ENCODE measurements around the gene C11orf24.
A peak's percentile ranks its signal among the peaks of the same experiment; 100 is the strongest.
"Not testable (repeated sequence)": the region's sequence is repeated elsewhere in the genome, so short reads cannot be mapped to it uniquely, and the experiment has no call there.

Gene C11orf24

DNA sequence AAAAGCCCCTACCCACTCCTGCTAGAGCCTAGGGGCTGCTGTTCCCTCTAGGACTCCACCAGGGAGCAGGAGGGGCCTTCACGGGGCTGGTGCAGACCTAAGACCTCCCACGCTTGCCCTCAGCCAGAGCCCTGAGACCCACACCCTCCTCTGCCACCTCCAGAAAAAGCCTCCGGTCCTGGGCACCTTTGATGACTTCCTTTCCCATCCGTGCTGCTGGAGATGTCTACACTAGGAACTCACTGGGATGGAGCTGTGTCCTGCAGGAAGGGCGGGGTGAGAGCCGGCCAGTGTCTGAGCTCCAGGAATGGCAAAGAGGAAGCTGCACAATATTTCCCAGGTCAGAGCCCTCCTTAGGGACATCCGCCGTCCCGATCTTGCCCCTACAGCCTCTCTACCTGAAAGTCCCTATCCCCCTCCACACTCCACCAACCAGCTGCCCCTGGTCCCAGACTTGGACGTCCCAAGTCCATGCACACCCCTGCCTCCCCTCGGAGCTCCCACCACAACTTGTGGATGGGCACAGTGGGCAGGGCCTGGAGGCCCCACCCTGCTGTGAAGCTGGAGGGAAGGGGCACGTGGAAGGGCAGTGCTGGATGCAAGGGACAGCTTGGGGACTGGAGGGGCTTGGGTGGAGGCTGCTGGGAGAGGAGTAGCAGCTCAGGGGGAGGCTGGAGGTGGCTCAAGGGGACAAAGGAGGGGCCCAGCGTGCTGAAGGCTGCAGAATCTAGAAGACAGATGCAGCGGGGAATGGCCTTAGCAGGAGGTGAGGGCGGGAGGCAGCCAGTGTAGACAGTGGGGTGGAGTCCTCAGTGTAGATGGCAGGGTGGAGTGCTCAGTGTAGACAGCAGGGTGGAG is 27.1 kb upstream of the C11orf24 start:
- no peak for DNase-seq

- DNase-seq, result no peak
Measured at GRCh38 chr11:68297812-68298658, 26.3 kb upstream of the C11orf24 start.

GRCh38 chr11:68297494-68297811 is 25.7 kb upstream of the C11orf24 start:
- no peak for DNase-seq

DNA sequence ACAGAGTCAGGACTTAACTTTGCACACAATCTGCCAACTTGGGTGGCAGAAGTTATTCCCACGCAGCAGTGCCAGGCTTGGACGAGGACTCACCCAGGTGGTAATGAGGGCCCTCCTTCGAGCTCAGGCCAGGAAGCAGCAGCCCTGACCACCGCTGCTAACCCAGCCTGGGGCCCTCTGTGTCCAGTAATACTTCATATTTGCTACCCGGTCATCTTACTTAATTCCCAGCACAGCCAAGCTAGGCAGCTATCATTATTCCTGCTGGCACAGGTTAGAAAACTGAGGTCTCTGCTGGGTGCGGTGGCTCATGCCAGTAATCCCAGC is 25.2 kb upstream of the C11orf24 start:
- DNase-seq, result no peak

GRCh38 chr11:68296344-68297051 is 24.7 kb upstream of the C11orf24 start:
- DNase-seq, result no peak

- DNase-seq, result no peak
Measured at GRCh38 chr11:68295940-68296339, 24.2 kb upstream of the C11orf24 start.

DNA sequence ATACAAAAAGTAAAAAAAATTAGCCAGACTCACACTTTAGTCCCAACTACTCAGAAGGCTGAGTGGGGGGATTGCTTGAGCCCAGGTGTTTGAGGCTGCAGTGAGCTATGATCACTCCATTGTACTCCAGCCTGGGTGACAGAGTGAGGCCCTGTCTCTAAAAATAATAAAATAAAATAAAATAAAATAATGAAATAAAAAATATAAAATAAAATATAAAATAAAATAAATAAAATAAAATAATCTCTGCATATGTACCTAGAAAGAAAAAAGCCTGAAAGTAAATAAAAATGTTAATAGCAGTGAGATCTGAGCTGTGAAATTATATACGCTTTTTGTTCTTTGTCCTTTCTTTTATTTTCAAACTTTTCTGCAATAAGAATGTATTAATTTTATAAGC is 23.5 kb upstream of the C11orf24 start:
- DNase-seq, result no peak

GRCh38 chr11:68293708-68294107 is 21.9 kb upstream of the C11orf24 start:
- no peak for DNase-seq

- DNase-seq, result no peak
Measured at GRCh38 chr11:68289456-68289855, 17.7 kb upstream of the C11orf24 start.

DNA sequence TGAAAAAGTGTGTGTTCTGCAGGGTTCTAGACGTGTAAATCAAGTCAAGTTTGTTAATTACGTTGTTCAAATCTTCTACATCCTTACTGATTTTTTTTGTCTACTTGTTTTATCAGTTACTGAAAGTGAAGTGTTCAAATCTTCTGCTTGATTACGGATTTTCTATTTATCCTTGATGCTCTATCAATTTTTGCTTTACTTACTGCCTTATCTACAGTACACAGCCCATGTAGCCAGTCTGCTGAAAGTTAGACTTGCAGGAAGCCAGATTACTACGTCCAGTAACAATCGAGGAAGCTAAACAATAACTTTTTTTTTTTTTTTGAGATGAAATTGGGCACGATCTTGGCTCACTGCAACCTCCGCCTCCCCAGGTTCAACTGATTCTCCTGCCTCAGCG is 15.6 kb upstream of the C11orf24 start:
- no peak for DNase-seq

GRCh38 chr11:68284588-68284987 is 12.8 kb upstream of the C11orf24 start:
- DNase-seq, result not testable (repeated sequence)

GRCh38 chr11:68282861-68283230 is 11.1 kb upstream of the C11orf24 start:
- DNase-seq, result no peak

DNA sequence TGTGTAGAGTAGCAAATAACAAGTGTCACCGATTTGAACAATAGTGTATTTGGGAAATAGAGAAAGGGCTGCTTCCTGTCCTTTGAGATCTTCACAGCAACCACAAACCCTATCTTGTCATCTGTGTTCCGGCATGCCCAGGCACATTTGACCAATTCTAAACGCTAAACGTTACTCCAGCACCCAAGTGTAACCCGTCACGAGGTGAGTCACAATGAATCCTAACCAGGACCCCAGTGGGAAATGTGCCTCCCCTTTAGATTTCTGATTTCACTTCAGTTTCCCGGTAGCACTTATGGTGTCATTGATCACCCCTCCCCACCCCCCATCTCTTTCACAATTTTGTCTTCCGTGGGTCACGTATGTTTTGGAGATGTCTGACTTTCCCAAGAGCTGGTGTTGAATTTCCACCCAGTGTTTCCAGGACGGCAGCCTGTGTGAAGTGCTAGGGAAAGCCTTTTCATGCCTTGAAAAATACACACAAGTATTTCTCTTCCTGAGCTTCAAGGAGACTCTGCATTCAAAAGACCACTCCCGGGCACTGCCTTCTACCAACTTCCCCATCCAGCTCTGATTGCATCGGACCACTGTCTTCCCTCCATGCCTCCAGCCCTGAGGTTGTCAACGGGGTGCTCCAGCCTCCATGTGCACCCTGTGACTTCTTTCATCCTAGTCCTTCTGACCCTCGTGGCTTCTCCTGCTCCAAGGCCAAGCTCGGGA is 10.5 kb upstream of the C11orf24 start:
- DNase-seq, result no peak

- DNase-seq, result no peak
Measured at GRCh38 chr11:68279676-68280075, 7.9 kb upstream of the C11orf24 start.

GRCh38 chr11:68276861-68277260 is 5.1 kb upstream of the C11orf24 start:
- DNase-seq, result no peak

- no peak for DNase-seq
Measured at GRCh38 chr11:68275721-68276507, 4.1 kb upstream of the C11orf24 start.

- no peak for DNase-seq
Measured at GRCh38 chr11:68274306-68274705, 2.5 kb upstream of the C11orf24 start.

DNA sequence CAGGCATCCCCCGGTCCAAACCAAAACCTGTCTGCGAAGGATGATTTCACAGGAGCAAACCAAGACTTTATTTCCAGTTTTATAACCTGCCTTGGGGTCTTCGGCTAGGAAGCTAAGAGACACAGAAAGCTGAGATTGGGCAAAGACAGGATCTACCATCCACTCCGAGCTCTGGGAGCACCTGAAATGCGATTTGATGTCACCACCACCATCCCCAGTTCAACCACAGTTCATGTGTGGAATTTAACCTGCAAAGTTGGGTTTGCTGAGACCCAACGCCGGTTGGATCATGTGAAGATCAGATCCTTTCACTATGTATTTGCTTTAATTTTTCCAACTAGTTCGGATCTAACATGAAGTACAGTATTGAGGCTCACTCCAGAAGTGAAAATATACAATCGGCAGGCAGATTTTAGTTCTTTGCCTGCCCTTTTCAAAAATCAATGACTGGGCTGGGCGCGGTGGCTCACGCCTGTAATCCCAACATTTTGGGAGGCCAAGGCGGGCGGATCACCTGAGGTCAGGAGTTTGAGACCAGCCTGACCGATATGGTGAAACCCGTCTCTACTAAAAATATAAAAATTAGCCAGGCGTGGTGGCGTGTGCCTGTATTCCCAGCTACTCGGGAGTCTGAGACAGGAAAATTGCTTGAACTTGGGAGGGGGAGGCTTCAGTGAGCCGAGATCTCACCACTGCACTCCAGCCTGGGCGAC is 1.4 kb upstream of the C11orf24 start:
- DNase-seq, result no peak

DNA sequence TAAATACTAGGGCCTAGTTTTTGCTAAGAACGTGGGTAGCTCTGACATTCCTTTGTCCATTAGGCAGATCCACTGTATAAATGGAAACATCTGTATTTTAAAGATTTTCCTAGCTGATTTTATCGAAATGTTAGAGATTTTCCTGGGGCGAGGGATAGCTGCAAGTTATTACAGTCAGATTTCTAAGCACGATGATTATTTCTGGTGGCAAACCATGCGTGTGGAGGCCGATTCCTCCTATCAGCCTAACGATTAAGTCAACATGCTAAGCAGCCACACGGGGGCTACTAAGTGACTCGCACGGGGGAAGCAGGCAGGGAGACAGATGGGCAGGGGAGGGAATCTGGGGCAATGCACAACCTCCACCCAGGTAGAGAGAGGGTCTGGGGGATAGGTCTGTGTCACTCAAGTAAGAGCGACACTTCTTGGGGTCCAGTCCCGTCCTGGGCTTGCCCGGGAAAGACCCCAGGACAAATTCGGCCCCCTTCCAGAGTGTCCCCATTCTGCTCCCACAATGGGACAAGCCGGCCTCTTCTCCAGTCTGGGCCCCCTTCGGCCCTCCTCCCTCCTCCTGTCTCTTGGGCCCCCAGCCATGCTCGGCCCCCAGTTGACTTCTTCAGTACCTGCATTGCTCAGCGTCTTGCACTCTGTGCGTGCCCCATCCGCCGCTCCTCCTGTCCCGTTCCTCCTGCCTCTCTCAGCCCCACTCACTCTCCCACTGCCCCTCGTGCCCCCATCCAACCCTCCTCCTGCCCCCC is 571 bp downstream of the C11orf24 start:
- DNase-seq, result peak; percentile 18

GRCh38 chr11:68270196-68271022 is 1.4 kb downstream of the C11orf24 start:
- DNase-seq, result no peak
